DOHH2 (cell line): ENCODE results near the gene HMGXB3.

ENCODE experiments used
- H3F3A ChIP-seq: fragments of 200-600 bp; sonication (generic), shearing (Covaris generic); 2 replicates; pipeline ENCODE4 v1.6.0; 2016; ENCODE audit warnings: antibody characterized with exemption, mild to moderate bottlenecking; ENCODE audit not compliant: control insufficient read depth, insufficient read depth
- H3K27ac ChIP-seq: fragments of 200-600 bp; sonication (generic); 2 replicates; pipeline ENCODE4 v1.5.1; 2014; ENCODE audit warnings: low read depth, mild to moderate bottlenecking, low read length, moderate library complexity
- H3K27me3 ChIP-seq: fragments of 200-600 bp; sonication (generic); 2 replicates; pipeline ENCODE4 v1.6.1; 2014; ENCODE audit warnings: mild to moderate bottlenecking, low read length, mixed read lengths; ENCODE audit not compliant: control insufficient read depth
- H3K36me3 ChIP-seq: fragments of 200-600 bp; sonication (generic); 2 replicates; pipeline ENCODE4 v1.6.1; 2014; ENCODE audit warnings: mild to moderate bottlenecking, low read length, moderate library complexity, mixed read lengths; ENCODE audit not compliant: control insufficient read depth
- H3K4me1 ChIP-seq: fragments of 200-600 bp; sonication (generic); 2 replicates; pipeline ENCODE4 v1.6.1; 2014; ENCODE audit warnings: mild to moderate bottlenecking, low read length, mixed read lengths; ENCODE audit not compliant: control insufficient read depth
- H3K4me2 ChIP-seq: fragments of 200-600 bp; sonication (generic); 2 replicates; pipeline ENCODE4 v1.6.0; 2014; ENCODE audit warnings: mild to moderate bottlenecking, low read length, moderate library complexity
- H3K4me3 ChIP-seq: fragments of 200-600 bp; sonication (generic); 2 replicates; pipeline ENCODE4 v1.5.1; 2014; ENCODE audit warnings: mild to moderate bottlenecking, low read length, mixed read lengths
- H3K79me2 ChIP-seq: fragments of 200-600 bp; sonication (generic); 2 replicates; pipeline ENCODE4 v1.6.1; 2014; ENCODE audit warnings: mild to moderate bottlenecking, low read length, mixed read lengths; ENCODE audit not compliant: control insufficient read depth
- H3K9me2 ChIP-seq: fragments of 200-600 bp; sonication (generic); replicated peaks from 2 replicates; pipeline ENCODE4 v1.6.1; 2014; ENCODE audit warnings: mild to moderate bottlenecking, low read length, mixed read lengths; ENCODE audit not compliant: control insufficient read depth
- H3K9me3 ChIP-seq: fragments of 200-600 bp; sonication (generic); 2 replicates; pipeline ENCODE4 v1.6.1; 2014; ENCODE audit warnings: antibody characterized with exemption, low read length, mixed read lengths; ENCODE audit not compliant: control insufficient read depth, insufficient read depth
- H4K20me1 ChIP-seq: fragments of 200-600 bp; sonication (generic); 2 replicates; pipeline ENCODE4 v1.6.0; 2014; ENCODE audit warnings: low read depth, mild to moderate bottlenecking, antibody characterized with exemption, low read length, moderate library complexity; ENCODE audit not compliant: control insufficient read depth, insufficient read depth
- EZH2phosphoT487 ChIP-seq: fragments of 200-600 bp; sonication (generic); IDR thresholded peaks from 2 replicates; pipeline ENCODE4 v1.6.1; 2017; ENCODE audit warnings: borderline replicate concordance, mild to moderate bottlenecking, antibody characterized with exemption, low read length, moderate library complexity, mixed read lengths
- TF ChIP-seq, protein P1 (sequence below): fragments of 200-600 bp; sonication (generic); IDR thresholded peaks from one replicate; pipeline ENCODE4 v1.5.1; 2014; ENCODE audit warnings: antibody characterized with exemption, mild to moderate bottlenecking, low read depth, low read length; ENCODE audit not compliant: poor library complexity, severe bottlenecking

HMGXB3 gene

DNA sequence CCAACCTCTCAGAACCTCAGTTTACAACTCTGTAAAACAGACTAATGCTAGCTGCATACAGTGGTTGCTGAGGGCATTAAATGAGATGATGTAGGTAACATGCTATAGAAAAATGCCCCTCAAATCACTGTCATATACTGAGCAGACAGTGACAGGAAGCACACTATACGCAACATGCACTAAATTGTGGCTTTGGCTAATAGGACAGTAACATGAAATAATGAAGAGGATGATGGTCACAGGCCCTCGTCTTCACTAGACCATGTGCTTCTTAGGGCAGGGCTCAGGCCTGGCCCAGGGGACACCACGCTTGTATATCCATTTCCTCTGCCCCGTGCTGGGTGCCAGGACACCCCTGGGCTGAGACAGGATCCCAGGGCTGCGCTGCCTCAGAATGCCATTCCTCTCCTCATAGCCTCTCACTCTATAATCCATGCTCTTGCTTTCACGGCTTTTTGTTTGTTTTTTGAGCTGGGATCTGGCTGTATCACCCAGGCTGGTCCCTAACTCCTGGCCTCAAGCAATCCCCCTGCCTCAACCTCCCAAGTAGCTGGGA is 66.9 kb downstream of the HMGXB3 start:
- no peak overlapping the region for H3K27ac ChIP-seq
- H3K9me2 ChIP-seq: no peaks in the 10 kb centered on the region
- H3K9me3 ChIP-seq: no peaks in the 10 kb centered on the region
- H3K36me3 ChIP-seq: no peaks in the 10 kb centered on the region
- no peaks in the 10 kb centered on the region for H3F3A ChIP-seq
- peaks cover 12% of the 10 kb centered on the region; the same call in 1 of the 2 replicates for H3K27me3 ChIP-seq
- TF ChIP-seq EZH2phosphoT487: no peak
- TF ChIP-seq, protein P1, sequence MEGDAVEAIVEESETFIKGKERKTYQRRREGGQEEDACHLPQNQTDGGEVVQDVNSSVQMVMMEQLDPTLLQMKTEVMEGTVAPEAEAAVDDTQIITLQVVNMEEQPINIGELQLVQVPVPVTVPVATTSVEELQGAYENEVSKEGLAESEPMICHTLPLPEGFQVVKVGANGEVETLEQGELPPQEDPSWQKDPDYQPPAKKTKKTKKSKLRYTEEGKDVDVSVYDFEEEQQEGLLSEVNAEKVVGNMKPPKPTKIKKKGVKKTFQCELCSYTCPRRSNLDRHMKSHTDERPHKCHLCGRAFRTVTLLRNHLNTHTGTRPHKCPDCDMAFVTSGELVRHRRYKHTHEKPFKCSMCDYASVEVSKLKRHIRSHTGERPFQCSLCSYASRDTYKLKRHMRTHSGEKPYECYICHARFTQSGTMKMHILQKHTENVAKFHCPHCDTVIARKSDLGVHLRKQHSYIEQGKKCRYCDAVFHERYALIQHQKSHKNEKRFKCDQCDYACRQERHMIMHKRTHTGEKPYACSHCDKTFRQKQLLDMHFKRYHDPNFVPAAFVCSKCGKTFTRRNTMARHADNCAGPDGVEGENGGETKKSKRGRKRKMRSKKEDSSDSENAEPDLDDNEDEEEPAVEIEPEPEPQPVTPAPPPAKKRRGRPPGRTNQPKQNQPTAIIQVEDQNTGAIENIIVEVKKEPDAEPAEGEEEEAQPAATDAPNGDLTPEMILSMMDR: no peak
- no peaks in the 10 kb centered on the region for H4K20me1 ChIP-seq
- H3K4me1 ChIP-seq: no peaks in the 10 kb centered on the region
- H3K79me2 ChIP-seq: no peaks in the 10 kb centered on the region
- no peak overlapping the region for H3K4me2 ChIP-seq
- H3K4me3 ChIP-seq: no peak overlapping the region

DNA sequence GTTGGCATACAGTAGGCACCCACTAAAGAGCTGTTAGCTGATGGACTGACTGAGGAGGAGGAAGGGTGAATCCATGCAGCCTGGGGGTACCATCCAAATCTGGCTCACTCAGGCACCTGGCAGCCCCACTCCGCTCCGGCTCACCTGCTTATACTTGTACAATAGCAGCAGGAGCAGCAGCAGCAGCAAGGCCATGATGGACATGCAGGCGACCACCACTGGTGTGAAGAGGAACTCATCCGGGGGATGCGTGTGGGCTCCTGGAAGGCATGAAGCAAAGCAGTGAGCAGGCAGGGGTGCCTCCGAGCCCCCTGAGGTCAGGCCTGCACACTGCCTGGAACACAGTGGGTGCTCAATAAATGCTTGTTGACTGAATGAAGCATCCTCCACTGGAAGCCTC is 67.5 kb downstream of the HMGXB3 start:
- H3K4me2 ChIP-seq: no peak overlapping the region
- no peaks in the 10 kb centered on the region for H3K4me1 ChIP-seq
- no peaks in the 10 kb centered on the region for H3K36me3 ChIP-seq
- H3K9me3 ChIP-seq: no peaks in the 10 kb centered on the region
- no peak for TF ChIP-seq EZH2phosphoT487
- TF ChIP-seq, protein P1: no peak
- H3K4me3 ChIP-seq: no peak overlapping the region
- no peaks in the 10 kb centered on the region for H3K9me2 ChIP-seq
- H4K20me1 ChIP-seq: no peaks in the 10 kb centered on the region
- H3K27me3 ChIP-seq: peaks cover 13% of the 10 kb centered on the region; the same call in 1 of the 2 replicates
- no peaks in the 10 kb centered on the region for H3F3A ChIP-seq
- H3K27ac ChIP-seq: no peak overlapping the region
- H3K79me2 ChIP-seq: no peaks in the 10 kb centered on the region

DNA sequence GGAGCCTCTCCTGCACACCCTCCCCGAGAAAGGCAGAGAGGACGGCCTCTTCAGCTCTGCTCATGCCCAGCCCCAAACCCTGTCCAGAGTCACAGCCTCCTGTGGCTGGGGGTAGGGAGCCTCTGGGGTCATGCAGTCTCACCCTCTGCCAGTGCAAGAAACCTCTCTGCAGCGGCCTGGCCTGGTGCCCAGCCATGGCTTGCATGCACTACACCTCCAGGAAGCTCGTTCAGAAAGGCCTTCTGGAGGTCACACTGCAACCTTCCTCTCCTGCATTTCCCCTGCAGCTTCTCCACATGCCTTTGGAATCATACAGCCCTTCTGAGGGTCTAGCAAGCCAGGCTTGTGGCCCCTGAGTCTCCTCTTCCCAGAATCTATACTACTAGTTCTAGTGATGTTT is 67.9 kb downstream of the HMGXB3 start:
- Histone ChIP-seq H4K20me1 (no peaks in the 10 kb centered on the region), H3K27me3 (peaks cover 13% of the 10 kb centered on the region; the same call in 1 of the 2 replicates), H3K9me3 (no peaks in the 10 kb centered on the region), H3K9me2 (no peaks in the 10 kb centered on the region), H3K79me2 (no peaks in the 10 kb centered on the region), H3K4me2 (no peak overlapping the region), H3K4me3 (no peak overlapping the region), H3F3A (no peaks in the 10 kb centered on the region), H3K36me3 (no peaks in the 10 kb centered on the region), H3K27ac (no peak overlapping the region), H3K4me1 (no peaks in the 10 kb centered on the region)
- TF ChIP-seq EZH2phosphoT487: no peak
- TF ChIP-seq, protein P1: no peak
